ENCODE measurements around the gene VASP. TPM values are rescaled to one million over a fixed set of nuclear protein-coding genes. Genes with fewer than 3 reads are reported as not detected.
A peak's percentile ranks its signal among the peaks of the same experiment; 100 is the strongest.

Gene VASP
- total and polyA plus RNA-seq, 2 of the 13 experiments (the other 11 are each of a cell fraction or from before 2014, with no cell fraction given): 41.8 to 67.1 TPM

GRCh38 chr19:45506989-45507871 lies at the start of gene VASP (continued):
- TF ChIP-seq RNF219 (CRISPR knock-in tag; IDR thresholded peaks at IDR 0.05) (no peak), IKZF5 (CRISPR knock-in tag; IDR thresholded peaks at IDR 0.05) (peak; percentile 72), FOXC1 (CRISPR knock-in tag; IDR thresholded peaks at IDR 0.05; ENCODE audit: borderline replicate concordance) (no peak; the same call in 1 of the 2 replicates), HOXA5 (CRISPR knock-in tag; IDR thresholded peaks at IDR 0.05) (no peak; the same call in 1 of the 2 replicates), ARNT (IDR thresholded peaks at IDR 0.05) (no peak), RXRA (CRISPR knock-in tag; IDR thresholded peaks at IDR 0.05) (peak; percentile 55; the same call in 1 of the 2 replicates), ZNF549 (CRISPR knock-in tag; IDR thresholded peaks at IDR 0.05) (no peak), TARDBP (CRISPR knock-in tag; IDR thresholded peaks at IDR 0.05) (0 out of 2 replicates have a peak, but pooled peaks have one; percentile 22), ZNF207 (IDR thresholded peaks at IDR 0.05; ENCODE audit: borderline replicate concordance) (no peak), GLI4 (CRISPR knock-in tag; IDR thresholded peaks at IDR 0.05; ENCODE audit: borderline replicate concordance) (no peak; the same call in 1 of the 2 replicates), ZNF761 (CRISPR knock-in tag; conservative IDR thresholded peaks at IDR 0.05) (no peak), ZNF790 (CRISPR knock-in tag; IDR thresholded peaks at IDR 0.05; ENCODE audit: borderline replicate concordance) (no peak), AGO2 (optimal IDR thresholded peaks at IDR 0.05; ENCODE audit: low read depth, low read length) (peak; percentile 76), MAFK (conservative IDR thresholded peaks at IDR 0.05 in 1 of 2, IDR thresholded peaks at IDR 0.05 in 1 of 2; ENCODE audit: low read length in 2 of 2) (no peak), GTF2F1 (IDR thresholded peaks at IDR 0.05; ENCODE audit: low read length) (no peak), ZFP41 (CRISPR knock-in tag; IDR thresholded peaks at IDR 0.05; ENCODE audit: borderline replicate concordance) (no peak), RFX1 (IDR thresholded peaks at IDR 0.05) (no peak), ZNF629 (CRISPR knock-in tag; conservative IDR thresholded peaks at IDR 0.05) (peak; percentile 51; the same call in 1 of the 2 replicates), ZNF264 (CRISPR knock-in tag; IDR thresholded peaks at IDR 0.05) (peak; percentile 57), HNF1A (IDR thresholded peaks at IDR 0.05; ENCODE audit: low read depth) (no peak), HNF1A (CRISPR knock-in tag; IDR thresholded peaks at IDR 0.05; ENCODE audit: borderline replicate concordance) (0 out of 2 replicates have a peak, but pooled peaks have one; percentile 40), MYC (CRISPR knock-in tag; IDR thresholded peaks at IDR 0.05; ENCODE audit: borderline replicate concordance) (peak; percentile 61; the same call in 1 of the 2 replicates)
